NCI-H524 (cell line): ENCODE data around the gene RASGRF2.
"Not testable (repeated sequence)": the region's sequence is repeated elsewhere in the genome, so short reads cannot be mapped to it uniquely, and the experiment has no call there.

Source experiments
- DNase-seq, 2 experiments: peaks; one replicate each; lab custom pipeline; 2025; lab: John Stamatoyannopoulos, UW

RASGRF2 gene

DNA sequence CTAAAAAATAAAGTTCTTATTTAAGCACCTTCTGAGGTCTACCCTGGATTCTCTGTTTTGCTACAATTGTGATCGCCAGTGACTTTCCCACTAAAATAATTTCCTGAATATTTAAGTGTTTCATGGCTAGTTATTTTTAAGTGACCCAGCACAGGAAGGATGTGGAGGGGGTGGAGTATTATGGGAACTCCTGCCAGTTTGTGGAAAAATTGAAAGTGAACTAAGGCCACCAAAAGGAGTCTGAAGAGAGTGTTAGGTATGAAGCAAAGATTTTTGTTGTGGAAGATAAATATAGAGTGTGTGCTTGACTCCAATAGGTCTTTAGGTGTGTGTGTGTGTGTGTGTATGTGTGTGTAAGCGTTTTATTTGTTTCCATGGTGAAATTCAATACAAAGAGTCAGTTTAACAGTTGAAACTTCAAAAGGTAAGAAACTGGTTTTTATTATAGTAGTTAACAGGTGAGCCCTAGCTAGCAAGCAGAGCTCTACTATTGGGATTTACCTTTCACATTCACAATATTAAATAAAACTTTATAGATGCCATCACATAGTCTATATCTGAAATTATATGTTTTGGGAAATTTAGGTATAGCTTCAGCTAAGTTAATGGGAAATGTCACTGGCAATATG is 25.6 kb downstream of the RASGRF2 start:
- no peak for DNase-seq

DNA sequence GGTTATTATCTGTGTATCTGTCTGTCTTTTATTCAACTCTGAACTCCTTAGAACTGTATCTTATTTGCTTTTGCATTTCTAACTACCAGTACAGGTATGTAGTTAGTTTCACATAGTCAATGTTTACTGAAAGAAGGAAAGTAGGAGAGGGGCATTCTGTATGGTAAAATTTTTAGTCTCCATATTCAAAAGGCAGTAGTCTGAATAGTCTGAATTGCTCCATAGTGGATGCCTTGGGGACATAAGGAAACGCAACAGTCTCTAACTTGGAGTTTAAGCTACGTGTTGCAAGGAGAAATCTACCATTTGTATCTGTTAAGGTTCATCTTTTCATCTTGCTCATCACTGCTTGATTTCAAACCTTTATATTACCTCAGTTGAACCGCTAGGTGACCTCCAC is 26.2 kb downstream of the RASGRF2 start:
- no peak for DNase-seq

DNA sequence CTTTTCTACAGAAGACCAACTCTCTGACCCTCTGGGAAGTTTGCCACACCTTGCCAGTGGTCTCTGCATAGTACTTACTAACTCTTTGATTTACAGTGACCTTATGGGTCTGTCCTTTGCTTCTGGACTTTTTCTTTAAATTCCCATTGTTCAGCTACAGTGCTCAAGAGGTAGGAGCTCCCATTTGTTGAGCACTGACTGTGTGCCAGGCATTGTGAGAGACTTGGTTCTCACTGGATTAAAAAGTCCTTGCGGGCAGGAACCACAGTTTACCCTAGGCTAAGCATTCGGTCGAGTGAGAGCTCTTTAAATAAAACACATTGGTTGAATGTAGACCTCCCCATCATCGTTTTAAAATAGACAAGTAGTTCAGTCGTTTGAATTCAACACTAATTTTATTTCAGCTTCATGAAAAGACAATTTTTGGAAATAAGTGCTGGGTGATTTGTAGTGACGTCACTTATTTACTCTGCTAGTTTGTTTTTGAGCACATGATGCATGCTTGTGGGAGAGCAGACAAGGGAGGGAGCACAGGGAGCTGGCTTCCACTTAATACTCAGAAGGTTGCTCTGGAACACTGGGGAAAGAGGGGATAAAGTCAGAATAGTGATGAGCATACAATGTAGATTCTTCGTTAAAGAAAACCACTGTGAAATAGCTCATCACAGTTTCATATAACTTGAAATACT is 27.1 kb downstream of the RASGRF2 start:
- DNase-seq = no peak

DNA sequence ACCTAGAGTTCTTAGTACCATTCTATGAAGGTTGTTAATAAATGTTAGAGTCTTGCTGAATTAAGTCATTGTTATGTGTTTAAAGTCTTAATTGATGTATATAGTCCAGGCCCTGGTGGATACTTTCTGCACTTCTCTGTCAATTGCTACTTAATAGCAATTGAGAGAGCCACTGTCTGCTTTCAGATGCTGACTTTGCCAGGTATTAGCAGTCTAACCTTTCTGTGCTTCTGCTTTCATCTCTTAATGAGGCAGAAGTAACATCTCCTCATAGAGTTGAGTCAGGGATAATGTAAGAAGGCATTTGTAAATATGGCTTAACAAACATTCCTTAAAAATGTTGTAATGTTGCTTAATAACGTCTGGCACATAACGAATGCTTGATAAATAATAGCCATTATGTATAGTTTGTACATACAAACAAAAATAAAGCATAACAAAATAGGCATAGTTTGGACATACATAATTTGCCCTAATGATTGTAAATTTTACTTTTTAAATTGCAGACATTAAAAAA is 28.3 kb downstream of the RASGRF2 start:
- DNase-seq = no peak

DNA sequence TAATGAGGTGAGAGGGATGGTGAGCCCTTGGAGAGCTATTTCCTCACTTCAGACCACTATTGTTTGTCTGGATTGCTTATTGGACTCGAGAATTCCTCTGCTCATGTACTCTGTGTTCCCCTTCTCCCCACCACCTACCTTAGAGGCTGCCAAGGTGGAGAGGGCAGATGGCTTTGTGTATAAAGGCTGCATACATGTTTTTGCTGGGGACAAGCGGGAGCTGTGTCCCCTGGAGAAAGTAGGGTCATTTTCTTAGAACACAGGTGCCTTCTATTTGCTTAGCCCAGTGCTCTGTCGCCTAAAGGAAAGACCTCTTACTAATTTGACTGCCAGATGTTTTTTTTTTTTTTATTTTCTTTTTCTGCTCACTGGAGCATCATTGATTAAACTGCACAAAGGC is 29.7 kb downstream of the RASGRF2 start:
- no peak for DNase-seq

DNA sequence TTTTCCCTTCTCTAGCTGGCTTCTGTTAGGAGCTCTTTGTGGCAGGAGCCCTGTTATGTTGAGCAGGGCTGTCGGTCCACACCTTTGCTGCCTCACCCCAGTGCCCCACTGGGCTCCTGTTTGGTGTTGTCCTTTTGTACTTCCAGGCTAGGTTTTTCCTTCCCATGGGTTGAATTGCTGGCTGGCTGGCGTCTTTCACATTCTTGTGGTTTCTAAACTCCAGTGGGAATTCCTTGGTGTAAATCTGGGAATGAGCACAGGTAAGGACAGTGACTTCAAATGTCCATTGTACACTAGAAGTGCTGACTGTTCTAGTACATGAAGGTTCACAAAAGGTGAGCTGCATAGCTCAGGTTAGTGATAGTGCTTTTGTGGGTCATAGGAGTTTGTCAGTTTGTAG is 30.4 kb downstream of the RASGRF2 start:
- no peak for DNase-seq

DNA sequence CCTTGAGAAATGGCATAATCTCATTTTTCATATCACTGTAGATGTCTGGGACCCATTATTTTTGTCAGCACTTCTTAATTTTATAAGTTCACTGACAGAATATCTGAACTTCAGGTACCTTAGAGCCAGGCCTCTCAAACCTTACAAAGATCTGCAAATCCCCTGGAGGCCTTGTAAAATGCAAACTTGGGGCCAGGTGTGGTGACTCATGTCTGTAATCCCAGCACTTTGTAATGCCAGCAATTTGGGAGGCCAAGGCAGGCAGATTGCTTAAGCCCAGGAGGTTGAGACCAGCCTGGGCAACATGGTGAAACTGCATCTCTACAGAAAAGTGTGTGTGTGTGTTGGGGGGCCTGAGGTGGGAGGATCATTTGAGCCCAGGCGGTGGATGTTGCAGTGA is 30.8 kb downstream of the RASGRF2 start:
- peak in 1 of 2 experiments; percentile 2 for DNase-seq

DNA sequence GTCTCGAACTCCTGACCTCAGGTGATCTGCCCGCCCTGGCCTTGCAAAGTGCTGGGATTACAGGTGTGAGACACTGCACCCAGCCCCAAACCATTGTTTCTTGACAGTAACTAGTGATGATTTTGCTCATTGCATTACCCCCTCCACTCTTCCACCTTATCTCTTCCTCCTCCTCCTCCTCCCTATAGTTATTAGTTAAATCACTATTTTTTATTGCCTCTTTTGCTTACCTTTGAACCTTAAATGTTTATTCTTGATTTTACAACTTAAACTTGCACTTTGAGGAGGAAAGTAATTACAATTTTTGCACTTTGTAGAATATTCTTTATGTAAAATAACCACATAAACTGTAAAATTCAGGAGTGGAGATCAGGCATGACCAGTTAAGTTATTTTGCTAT is 35.7 kb downstream of the RASGRF2 start:
- DNase-seq = no peak

DNA sequence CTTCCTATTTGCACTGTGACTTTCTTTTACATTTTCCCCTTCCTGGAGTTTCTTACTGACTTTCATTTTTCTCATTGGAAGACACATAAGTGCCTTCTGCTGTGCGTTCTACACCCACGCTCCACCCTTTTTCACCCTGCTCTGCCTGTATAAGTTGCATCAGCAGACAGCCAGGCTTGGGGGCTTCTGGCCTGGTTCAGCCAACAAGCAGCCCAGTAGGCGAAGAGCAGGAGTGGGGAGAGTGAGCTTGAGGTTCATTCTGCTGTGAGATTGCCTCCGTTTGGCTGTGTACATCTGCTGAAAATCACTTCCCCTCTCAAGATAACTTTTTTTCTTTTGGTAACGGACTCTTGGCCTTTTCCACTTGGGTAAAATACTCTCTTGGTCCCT is 38.4 kb downstream of the RASGRF2 start:
- DNase-seq = no peak

DNA sequence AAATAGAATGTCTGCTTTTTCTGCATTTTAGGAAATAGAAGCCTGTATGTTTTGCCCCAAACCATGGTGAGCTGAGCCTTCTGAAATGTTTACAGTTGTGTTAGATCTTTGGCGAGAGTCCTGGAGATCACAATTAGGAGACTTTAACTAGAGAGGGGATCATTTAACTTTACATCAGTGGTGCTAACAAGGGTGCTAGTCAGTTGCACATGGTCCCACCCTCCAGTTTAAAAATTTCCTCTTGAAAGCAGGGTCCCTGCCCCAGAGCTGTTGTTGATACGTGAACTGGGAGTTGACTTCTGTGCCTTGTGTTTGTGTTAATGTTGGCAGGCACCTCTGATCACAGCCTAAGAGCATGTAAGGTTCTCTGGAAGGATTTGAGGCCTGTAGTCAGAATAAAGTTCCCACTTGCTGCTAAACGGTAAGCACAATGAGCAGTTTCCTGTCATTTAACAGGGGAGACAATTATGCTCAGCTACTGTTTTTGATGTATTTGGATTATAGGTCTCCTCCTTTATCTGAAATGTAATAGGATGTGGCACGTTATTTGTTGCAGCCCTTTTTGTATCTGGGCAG is 43.7 kb downstream of the RASGRF2 start:
- no peak for DNase-seq

DNA sequence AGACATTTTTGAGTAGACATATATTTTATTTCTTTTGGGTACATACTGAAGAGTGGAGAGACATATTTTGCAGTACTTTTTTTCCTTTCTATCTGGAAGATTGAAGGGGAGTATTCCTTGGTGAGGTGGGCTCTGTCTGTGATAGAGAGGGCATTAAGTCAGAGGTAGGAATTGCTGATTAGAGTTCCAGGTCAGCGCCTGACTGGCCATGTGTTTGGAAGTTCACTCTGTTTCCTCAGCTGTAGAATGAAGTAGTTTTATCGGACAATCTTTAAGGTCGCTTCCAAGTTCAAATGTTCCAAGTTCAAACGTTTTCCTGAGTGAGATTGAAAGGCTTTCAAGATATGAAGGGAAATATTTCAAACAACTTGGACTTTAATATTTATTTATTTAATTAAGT is 45.5 kb downstream of the RASGRF2 start:
- no peak for DNase-seq

DNA sequence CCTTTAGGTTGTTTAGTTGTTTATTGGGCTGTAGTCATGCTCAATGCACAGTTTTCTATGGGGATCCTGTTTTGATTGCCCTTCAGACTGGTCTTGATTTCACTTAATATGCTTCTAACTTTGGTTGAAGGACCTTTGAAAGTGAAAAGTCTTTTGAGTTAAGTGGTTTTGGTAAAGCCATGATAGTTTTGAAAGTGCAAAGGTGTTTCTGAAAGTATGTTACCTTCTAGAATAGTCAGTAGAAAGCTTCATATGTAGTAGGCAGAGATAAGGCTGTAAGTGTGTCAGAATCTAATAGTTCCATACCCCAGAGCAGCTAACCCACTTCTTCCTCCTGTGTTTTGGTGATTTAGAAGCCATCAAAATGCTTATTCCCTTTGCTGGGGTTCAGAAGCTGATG is 46.1 kb downstream of the RASGRF2 start:
- no peak for DNase-seq

DNA sequence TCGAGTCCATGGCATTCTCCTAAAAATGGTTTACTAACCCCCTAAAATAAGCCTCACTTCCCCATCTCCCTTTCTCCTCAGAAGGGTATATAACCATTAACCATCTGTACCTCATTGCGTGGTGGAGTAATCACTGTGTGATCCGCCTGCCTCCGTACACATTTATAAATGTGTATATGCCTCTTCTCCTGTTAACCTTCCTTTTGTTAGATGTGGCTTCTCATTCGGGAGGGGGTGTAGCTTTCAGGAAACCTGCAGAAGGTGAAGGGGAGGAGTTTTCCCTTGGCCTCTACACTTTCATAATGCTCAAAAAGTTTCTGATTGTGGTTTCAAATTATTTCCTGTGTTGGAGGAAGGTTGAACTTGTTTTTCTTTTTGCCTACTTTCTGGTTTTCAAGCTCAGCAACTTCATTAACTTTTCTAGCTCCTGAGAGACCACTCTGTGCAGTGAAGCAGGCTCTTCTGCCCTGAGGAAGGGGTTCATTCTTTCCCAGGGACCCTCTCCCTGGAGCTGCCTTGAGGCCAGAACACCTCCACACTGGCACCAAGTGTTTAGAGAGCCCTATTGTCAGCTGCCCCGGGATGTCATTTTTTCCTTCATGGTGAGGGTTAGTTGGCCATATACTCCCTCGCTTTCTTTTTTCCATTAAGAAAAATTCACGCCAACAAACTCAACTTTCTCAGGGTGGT is 46.9 kb downstream of the RASGRF2 start:
- DNase-seq = no peak

DNA sequence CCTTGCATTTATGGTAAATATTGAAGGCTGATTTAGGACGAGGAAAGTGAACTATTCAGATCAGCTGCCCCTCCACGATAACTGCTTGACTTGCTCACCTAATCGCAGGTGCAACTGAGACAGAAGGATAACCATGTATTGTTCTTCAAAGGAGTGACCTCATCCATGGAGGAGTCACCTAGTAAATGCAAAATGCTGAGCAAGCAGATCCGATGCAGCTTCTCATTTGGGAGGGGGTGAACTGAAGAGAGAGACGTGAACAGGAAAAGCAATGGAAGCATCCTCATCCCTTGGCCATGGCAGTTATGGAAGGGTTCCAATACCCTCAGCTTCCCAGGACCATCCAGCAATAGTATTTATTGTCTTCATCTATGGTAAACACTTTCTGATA is 47.5 kb downstream of the RASGRF2 start:
- DNase-seq = no peak

DNA sequence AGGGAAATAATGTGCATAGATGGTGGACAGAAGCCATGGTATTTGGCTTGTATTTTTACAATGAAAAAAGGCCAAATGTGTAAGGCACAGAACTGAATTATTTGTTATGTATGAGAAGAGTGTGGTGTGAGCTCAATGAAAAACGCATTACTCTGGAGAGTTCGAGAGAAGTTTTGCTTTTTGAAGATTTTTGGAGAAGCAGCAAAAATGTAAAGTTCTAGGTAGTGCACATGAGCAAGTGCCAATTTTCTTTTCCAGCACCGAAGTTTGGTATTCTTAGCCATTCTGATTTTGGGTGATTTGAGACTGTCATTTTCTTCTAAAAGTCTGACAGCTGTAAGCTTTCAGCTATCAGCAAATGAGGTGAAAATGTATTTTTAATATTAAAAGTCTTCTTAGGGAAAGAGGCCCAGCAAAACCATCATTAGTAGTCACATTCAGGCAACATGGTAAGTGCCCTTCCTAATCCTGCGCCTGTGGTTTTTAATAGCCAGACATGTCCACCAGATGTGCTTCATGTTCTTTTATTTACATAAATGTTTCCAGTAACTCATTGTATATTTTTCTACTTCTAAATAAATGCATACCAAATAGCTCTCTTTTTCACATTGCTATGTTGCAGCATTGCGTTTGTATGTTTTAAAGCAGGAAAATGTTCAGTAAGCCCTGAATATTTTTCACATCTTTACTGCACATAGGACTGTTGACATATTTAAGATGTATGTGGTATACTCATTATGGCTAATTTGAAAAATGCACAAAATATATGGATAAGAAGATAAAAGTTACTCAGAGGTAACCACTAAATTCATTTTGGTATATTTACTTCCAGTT is 50.4 kb downstream of the RASGRF2 start:
- DNase-seq = no peak

DNA sequence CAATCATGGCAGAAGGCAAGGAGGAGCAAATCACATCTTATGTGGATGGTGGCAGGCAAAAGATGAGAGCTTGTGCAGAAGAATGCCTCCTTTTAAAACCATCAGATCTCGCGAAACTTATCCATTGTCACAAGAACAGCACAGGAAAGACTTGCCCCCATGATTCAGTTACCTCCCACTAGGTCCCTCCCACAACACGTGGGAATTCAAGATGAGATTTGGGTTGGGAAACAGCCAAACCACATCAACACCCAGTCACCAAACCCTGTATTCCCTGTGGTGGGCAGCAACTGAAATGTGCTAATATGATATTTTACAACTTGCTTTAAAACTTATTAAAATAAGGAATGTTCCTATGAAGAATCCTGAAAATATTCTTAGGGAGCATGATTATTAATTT is 54.2 kb downstream of the RASGRF2 start:
- DNase-seq = no peak

DNA sequence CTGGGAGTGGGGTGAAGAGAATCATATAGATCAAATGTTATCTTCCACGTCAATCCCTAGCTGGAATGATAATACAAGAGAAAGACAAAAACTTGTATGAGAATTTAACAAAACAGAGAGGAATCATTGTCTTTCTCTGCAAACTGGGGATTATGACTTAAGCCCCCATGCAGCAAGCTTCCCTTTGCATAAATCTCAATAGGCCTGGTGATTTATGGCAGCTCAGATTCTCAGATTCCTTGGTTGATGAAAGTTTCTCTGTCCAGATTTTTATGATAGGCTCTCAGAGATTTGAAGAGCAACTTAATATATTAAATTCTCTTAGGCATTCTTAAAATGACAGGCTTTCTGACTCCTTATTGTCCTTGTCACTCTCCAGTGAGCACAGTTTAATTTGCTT is 56.0 kb downstream of the RASGRF2 start:
- DNase-seq = peak in 1 of 2 experiments; percentile 34

DNA sequence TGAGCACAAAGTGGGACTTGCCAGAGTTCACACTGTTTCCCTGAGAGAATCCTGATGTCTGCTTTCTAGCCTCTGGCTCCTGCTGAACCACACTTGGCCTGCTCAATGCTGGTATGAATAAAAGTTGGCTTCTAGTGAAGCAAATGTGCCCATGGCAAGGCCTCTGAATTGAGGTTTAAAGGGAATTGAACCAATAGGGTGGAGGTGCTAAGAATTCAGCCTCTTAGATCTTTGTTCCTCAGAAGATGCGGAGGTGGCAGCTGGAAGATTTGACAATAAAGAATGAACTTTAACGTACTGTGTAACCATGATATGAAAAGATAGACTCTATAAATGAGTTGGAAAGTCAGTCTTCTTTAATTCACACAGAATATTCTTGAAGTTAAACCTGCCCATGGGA is 57.2 kb downstream of the RASGRF2 start:
- DNase-seq = no peak

DNA sequence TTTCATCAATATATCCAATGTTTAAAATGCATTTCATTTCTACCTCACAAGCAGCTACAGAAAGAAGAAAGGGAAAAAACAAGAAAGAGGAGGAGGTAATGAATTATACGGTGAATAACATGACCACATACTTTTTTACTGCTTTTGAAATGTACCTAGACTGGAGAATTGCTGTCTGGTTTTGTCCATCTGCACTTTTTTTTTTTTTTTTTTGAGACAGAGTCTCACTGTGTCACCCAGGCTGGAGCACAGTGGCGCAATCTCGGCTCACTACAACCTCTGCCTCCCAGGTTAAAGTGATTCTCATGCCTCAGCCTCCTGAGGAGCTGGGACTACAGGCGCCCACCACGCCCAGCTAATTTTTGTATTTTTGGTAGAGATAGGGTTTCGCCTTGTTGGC is 58.4 kb downstream of the RASGRF2 start:
- not testable (repeated sequence) for DNase-seq

DNA sequence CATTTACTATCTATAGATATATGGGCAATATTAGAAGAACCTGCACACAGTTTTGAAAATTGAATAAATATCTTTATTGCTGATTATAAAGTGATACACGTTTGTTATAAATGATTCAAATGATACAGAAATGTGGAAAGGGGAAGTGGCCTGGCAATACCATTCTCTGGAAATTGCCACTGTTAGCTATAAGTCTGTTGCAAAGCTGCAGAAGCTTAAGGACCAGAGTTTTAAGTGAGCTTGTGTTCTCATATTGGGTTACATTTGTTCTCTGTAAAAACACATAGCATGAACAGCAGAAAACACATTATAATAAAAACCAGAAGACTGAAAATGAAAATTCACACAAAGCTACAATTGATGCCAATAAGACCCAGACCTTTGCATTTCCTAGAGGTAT is 59.6 kb downstream of the RASGRF2 start:
- no peak for DNase-seq

DNA sequence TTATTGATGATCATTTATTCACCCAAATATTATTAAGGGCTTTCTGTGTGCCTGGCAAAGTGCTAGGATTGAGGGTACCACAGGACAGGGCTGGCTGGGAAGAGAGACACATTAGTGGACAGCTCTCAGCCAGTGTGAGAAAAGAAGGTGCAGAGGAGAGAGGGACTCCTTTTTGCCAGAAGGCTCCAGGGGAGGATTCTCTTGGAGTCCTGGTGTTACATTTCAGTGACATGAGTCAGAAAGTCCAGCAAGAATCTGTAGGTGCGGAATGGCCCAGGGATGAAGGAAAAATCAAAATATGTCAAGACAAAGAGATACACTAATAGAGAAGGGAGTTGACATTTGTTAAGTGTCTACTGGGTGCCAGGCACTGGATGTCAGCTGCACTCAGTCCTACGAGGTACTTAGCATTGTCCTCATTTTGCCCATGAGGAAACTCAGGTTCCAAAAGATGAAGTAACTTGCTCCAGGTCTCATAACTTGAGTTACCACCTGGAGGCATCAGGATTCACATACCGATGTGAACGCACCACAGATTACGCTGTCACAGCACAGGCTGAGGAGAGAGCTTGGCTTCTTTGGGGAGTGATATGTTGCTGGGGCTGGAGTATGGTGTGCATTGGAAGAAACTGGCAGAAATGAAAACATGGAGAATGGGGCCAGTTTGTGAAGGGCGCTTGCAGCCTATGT is 60.5 kb downstream of the RASGRF2 start:
- DNase-seq = no peak
